Heart right ventricle (tissue), 16 donors: ENCODE data around the gene DCUN1D1. TPM values are rescaled to one million over a fixed set of nuclear protein-coding genes. Genes with fewer than 3 reads are reported as not detected.
A peak's percentile ranks its signal among the peaks of the same experiment; 100 is the strongest.

Experiments used
- ATAC-seq, 8 donors: fragments of 200-7000 bp; cut with Tn5 transposase; one replicate each; pipeline ENCODE4 v1.9.1; 2020; ENCODE audit warnings: mild to moderate bottlenecking in 8 of 8, moderate library complexity in 8 of 8, moderate number of reproducible peaks in 1 of 8
- DNase-seq, 2 donors: peaks; one replicate each; pipeline ENCODE4 v3.0.0-alpha.2; 2020
- H3K27ac ChIP-seq, 10 donors: fragments of 200-600 bp; sonication (generic) in 2 of 10; one replicate each; pipeline versions ENCODE4 v1.5.0 to v1.8.0; 2020 to 2022; ENCODE audit warnings: mild to moderate bottlenecking in 3 of 10
- H3K27me3 ChIP-seq, 7 donors: fragments of 200-600 bp; one replicate each; pipeline ENCODE4 v1.8.0; 2021 to 2022; ENCODE audit warnings: mild to moderate bottlenecking in 2 of 7
- H3K36me3 ChIP-seq, 9 donors: fragments of 200-600 bp; sonication (generic) in 1 of 9; one replicate each; pipeline versions ENCODE4 v1.5.0 to v1.8.0; 2020 to 2022; ENCODE audit warnings: mild to moderate bottlenecking in 2 of 9
- H3K4me1 ChIP-seq, 9 donors: fragments of 200-600 bp; sonication (generic) in 1 of 9; one replicate each; pipeline versions ENCODE4 v1.5.0 to v1.8.0; 2020 to 2022; ENCODE audit warnings: mild to moderate bottlenecking in 4 of 9
- H3K4me3 ChIP-seq, 10 donors: fragments of 200-600 bp; sonication (generic) in 2 of 10; one replicate each; pipeline versions ENCODE4 v1.5.0 to v1.8.0; 2020 to 2022; ENCODE audit warnings: mild to moderate bottlenecking in 7 of 10, moderate library complexity in 2 of 10
- H3K9me3 ChIP-seq, 11 donors: fragments of 200-600 bp in 10 of 11; sonication (generic) in 2 of 11; one replicate each; pipeline versions ENCODE4 v1.5.0 to v1.8.0; 2013 to 2022; ENCODE audit warnings: mild to moderate bottlenecking in 2 of 11, control low read depth in 1 of 11, moderate library complexity in 1 of 11
- CTCF ChIP-seq, 9 donors: fragments of 200-600 bp; sonication (generic) in 2 of 9; IDR thresholded peaks; one replicate each; pipeline versions ENCODE4 v1.5.0 to v1.8.0; 2021 to 2022; ENCODE audit warnings: antibody characterized with exemption in 9 of 9, mild to moderate bottlenecking in 5 of 9, moderate library complexity in 1 of 9
- WGBS, 2 donors: extraction: QIAGEN DNeasy Blood & Tissue Kit; methylation state at CpG; one replicate each; pipeline ENCODE4 v1.1.7; 2013; ENCODE audit warnings: inconsistent platforms in 1 of 2; 5-methylcytosine and 5-hydroxymethylcytosine counted together
- intact Hi-C, 10 donors: fragments of 100-400 bp; cut with DNase I; formaldehyde crosslinking; loops; one replicate each; pipeline versions ENCODE4 v1.11.1 to v1.14.2; 2022
- long read RNA-seq, 3 donors: library from polyadenylated mRNA; unstranded; transcript quantifications; one replicate each; pipeline ENCODE4 v2.0.0, GENCODE V29; 2020 to 2021
- polyA plus RNA-seq, 2 donors: library from polyadenylated mRNA; stranded (reverse); fragments of 200-250 nt; gene quantifications; one replicate each; pipeline ENCODE4 v1.2.3, GENCODE V29; 2013
- total RNA-seq, 10 donors: library from RNA; stranded (reverse); fragmentation: NEBNext Ultra II Directional in 3 of 10; extraction: Animal tissue kit (Norgen Biotek cat#: 25700) in 3 of 10; gene quantifications; one replicate each; pipeline versions ENCODE4 v1.2.1 to v1.2.4, GENCODE V29; 2021 to 2023
- donor health status: Arrhythmogenic right ventricular cardiomyopathy.
- donor health status: ischemic (EF 13 %, LVEDD 7.1; RV severe dilation, severe dysfunction).
- donor health status: healthy with polysubstance abuse.
- donor health status: DM: no; HTN: yes; CAD: no.
- donor health status: DM: no; HTN: no; CAD: no.
- donor health status: ischemic (EF 25% LVEDD 6.9; RV normal size, moderate dysfunction).
- donor health status: ischemic (EF 25% LVEDD 5.7; RV mildly dilated, moderate dysfunction).
- donor health status: healthy.
- donor health status: DM: yes; HTN: yes; CAD: no.
- donor health status: Ischemic cardiomyopathy.
- donor health status: ischemic (EF 35%, LVEDD 5.7; RV mildly dilated, moderate dysfunction).
- donor health status: nonischemic (EF 11% LVEDD 7.7; RV severe dilation, severe dysfunction).
- donor health status: DM: yes; HTN: yes; CAD: no.
- donor health status: PGD.
- donor health status: ischemic (EF 29% LVEDD 5.4; RV normal size, mild dysfunction).
- donor health status: nonischemic (EF 23%, LVEDD 6.1; RV moderate dilation, normal function).

The DCUN1D1 gene
- total RNA-seq (10 to 100 TPM; 30.7 to 45.2 (median 36.5) TPM), polyA plus RNA-seq (1 to 10 TPM; 7.9 to 8.2 TPM)
- long read RNA-seq, donor 1, full-length matches to known transcripts: 26 of 36 reads
- long read RNA-seq, donor 1, partial matches to known transcripts: 4 of 36 reads
- long read RNA-seq, donor 1, other reads (novel, unspliced or antisense): 6 of 36 reads
- long read RNA-seq, donor 2, full-length matches to known transcripts: 19 of 31 reads
- long read RNA-seq, donor 2, partial matches to known transcripts: 4 of 31 reads
- long read RNA-seq, donor 2, other reads (novel, unspliced or antisense): 8 of 31 reads
- long read RNA-seq, donor 3, full-length matches to known transcripts: 33 of 51 reads
- long read RNA-seq, donor 3, partial matches to known transcripts: 11 of 51 reads
- long read RNA-seq, donor 3, other reads (novel, unspliced or antisense): 7 of 51 reads

DNA sequence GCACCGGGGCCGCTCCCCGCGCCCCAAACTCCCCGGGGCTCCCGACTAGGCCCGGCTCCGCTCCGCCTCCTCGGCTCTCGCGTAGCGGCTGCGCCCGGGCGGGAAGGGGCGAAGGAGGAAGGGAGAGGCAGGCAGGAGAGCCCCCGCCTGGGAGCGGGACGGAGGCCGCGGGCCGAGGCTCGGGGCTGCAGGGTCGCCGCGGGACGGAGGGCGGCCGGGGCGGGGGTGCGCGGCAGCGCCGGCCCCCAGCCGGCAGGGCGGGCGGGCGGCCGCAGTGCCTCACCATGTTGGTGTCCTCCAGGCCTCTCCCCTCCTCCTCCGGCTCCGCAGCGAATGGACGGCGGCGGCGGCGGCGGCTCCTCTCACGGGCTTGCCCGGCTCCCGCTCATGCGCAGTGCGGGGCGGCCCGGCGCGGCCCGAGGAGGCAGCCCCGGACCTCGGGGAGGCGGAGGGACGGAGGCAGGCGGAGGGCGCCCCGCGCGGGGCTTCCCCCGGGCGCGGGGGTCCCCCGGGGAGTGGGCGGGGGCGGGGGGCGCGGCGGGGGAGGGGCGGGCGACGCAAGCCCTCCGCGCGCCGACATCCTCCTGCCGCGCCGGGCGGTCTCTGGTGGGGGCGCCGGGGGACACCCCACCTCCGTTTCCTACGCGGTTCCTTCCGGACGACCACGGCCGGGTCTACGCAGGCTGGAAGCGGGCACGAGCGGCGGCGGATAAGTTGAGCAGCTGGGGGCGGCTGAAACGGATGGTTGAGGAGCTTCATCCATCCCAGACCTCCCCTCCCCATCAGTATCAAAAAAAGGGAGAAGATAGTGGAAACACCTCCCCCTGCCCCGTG is at the start of gene DCUN1D1:
Gene DCUN1D1 (minus strand): TSS at position 335 of the 834 bp plus-strand sequence. CDS start 49 bp downstream, at position 286.
- WGBS, 2 donors: 1% methylated on average over 41 to 105 of the region's 106 CpGs
- ATAC-seq: peak; percentile 95 to 98 (median 97)
- no peaks in the 10 kb centered on the region for H3K27me3 ChIP-seq
- H3K27ac ChIP-seq: peak within 1 kb of the TSS; percentile 74 to 95 (median 90)
- no peak for TF ChIP-seq CTCF (IDR thresholded peaks at IDR 0.05)
- peaks cover 0 to 26% (median 22%) of the 10 kb centered on the region in 9 donors for H3K4me1 ChIP-seq
- H3K36me3 ChIP-seq: no peaks in the 10 kb centered on the region
- intact Hi-C loops: no loop called here
- peak within 1 kb of the TSS; percentile 76 to 98 (median 95) for H3K4me3 ChIP-seq
- DNase-seq: peak; percentile 91 to 94
- no peaks in the 10 kb centered on the region for H3K9me3 ChIP-seq

- ATAC-seq: no peak
- no peak overlapping the region for H3K27ac ChIP-seq
- no peak for DNase-seq
- H3K4me3 ChIP-seq: no peak overlapping the region
- TF ChIP-seq CTCF (IDR thresholded peaks at IDR 0.05): no peak
- H3K4me1 ChIP-seq: no peaks in the 10 kb centered on the region
- peaks cover 0 to 10% (median 0%) of the 10 kb centered on the region in 11 donors for H3K9me3 ChIP-seq
- H3K36me3 ChIP-seq: peaks cover 0 to 92% (median 30%) of the 10 kb centered on the region in 9 donors
- 95 to 97% methylated on average over 3 of the region's 3 CpGs for WGBS, 2 donors
- intact Hi-C loops: no loop called here
- H3K27me3 ChIP-seq: no peaks in the 10 kb centered on the region
These were observed 48.1 kb upstream of the DCUN1D1 start for GRCh38 chr3:183028416-183028815.

DNA sequence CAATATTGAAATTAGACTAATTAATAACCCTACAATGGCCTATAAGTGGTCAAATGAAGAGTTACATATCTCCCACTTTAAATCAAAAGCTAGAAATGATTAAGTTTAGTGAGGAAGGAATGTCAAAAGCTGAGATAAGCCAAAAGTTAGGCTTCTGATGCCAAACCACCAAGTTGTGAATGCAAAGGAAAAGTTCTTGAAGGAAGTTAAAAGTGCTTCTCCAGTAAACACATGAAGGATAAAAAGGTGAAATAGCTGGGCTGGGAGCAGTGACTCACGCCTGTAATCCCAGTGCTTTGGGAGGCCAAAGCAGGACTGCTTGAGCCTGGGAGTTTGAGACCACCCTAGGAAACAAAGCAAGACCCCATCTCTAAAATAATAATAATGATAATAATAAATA is 46.9 kb upstream of the DCUN1D1 start:
- WGBS, 2 donors: 97 to 98% methylated on average over 1 of the region's 1 CpG
- intact Hi-C loops: no loop called here
- peaks cover 0 to 90% (median 30%) of the 10 kb centered on the region in 9 donors for H3K36me3 ChIP-seq
- no peaks in the 10 kb centered on the region for H3K4me1 ChIP-seq
- H3K27me3 ChIP-seq: no peaks in the 10 kb centered on the region
- ATAC-seq (no peak), DNase-seq (no peak)
- peaks cover 0 to 10% (median 0%) of the 10 kb centered on the region in 11 donors for H3K9me3 ChIP-seq
- no peak overlapping the region for H3K4me3 ChIP-seq
- no peak overlapping the region for H3K27ac ChIP-seq
- no peak for TF ChIP-seq CTCF (IDR thresholded peaks at IDR 0.05)

- Histone ChIP-seq H3K4me3 (no peak overlapping the region), H3K4me1 (no peaks in the 10 kb centered on the region), H3K9me3 (peaks cover 0 to 3% (median 0%) of the 10 kb centered on the region in 11 donors), H3K27ac (no peak overlapping the region), H3K36me3 (peaks cover 0 to 94% (median 36%) of the 10 kb centered on the region in 9 donors), H3K27me3 (no peaks in the 10 kb centered on the region)
- intact Hi-C loops: no loop called here
- ATAC-seq (no peak), DNase-seq (no peak)
- 84 to 85% methylated on average over 3 of the region's 3 CpGs for WGBS, 2 donors
- TF ChIP-seq CTCF (IDR thresholded peaks at IDR 0.05): no peak
These were observed 42.7 kb upstream of the DCUN1D1 start for GRCh38 chr3:183022936-183023516.
